Activated CD4-positive, alpha-beta T cell treated with anti-CD3 and anti-CD28 coated beads, Interleukin-2, amount 10 ng/mL, durations not matched to agents 7 days and 5 days (primary cell): ENCODE data around the gene PRKAR2B. TPM values are rescaled to one million over a fixed set of nuclear protein-coding genes. Genes with fewer than 3 reads are reported as not detected.

ENCODE experiments used
- CTCF ChIA-PET: fragments of 350-600 bp; sonication (Branson Sonifier 250); formaldehyde crosslinking; loops from one replicate; lab custom pipeline; 2021; ENCODE audit warnings: antibody characterized with exemption; lab: Charles Lee
- POLR2A ChIA-PET: fragments of 350-600 bp; sonication (Branson Sonifier 250); formaldehyde crosslinking; loops from one replicate; lab custom pipeline; 2021; ENCODE audit warnings: antibody characterized with exemption; lab: Charles Lee
- DNase-seq: peaks from one replicate; pipeline ENCODE4 v3.0.0-alpha.2; 2020
- H3K27ac Mint-ChIP-seq: one replicate; pipeline ENCODE4 v1.8.0; 2021; ENCODE audit warnings: mild to moderate bottlenecking, moderate library complexity, mixed read lengths
- H3K27me3 Mint-ChIP-seq: one replicate; pipeline ENCODE4 v1.8.0; 2021; ENCODE audit warnings: mixed read lengths
- H3K36me3 Mint-ChIP-seq: one replicate; pipeline ENCODE4 v1.8.0; 2021; ENCODE audit warnings: low read depth, mixed read lengths
- H3K4me1 Mint-ChIP-seq: one replicate; pipeline ENCODE4 v1.8.0; 2021; ENCODE audit warnings: mixed read lengths
- H3K4me3 Mint-ChIP-seq: one replicate; pipeline ENCODE4 v1.8.0; 2021; ENCODE audit warnings: mild to moderate bottlenecking, moderate library complexity, mixed read lengths
- H3K9me3 Mint-ChIP-seq: one replicate; pipeline ENCODE4 v1.8.0; 2021; ENCODE audit warnings: mixed read lengths
- total RNA-seq, 2 experiments: library from RNA; stranded (reverse); gene quantifications; one replicate each; pipeline ENCODE4 v1.2.3, GENCODE V29; 2021

The PRKAR2B gene
- total RNA-seq, 2 experiments from 2014 or later, result 1.2 to 1.4 TPM

DNA sequence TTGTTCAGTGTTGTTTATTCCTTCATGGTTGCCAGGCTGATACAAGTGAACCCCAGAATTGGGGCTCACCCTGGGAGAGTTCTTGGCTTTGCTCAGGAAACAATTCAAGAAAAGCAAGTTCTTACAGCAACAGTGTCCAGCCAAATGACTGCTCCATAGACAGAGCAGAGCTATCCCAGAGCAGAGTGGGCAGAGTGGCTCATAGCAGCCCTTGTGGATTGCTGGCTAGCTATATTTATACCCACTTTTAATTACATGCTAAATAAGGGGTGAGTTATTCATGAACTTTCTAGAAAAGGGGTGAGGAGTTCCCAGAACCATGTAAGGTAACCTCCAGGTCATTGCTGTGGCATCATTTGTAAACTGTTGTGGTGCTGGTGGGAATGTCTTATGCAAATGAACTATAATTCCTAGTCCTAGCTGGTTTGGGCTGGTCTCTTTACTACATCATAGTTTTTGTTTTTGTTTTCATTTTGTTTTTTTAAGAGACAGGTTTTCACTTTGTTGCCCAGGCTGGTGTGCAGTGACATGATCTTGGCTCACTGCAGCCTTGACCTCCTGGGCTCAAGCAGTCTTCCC is 64.4 kb downstream of the PRKAR2B start:
- no peak overlapping the region for H3K27ac Mint-ChIP-seq
- H3K9me3 Mint-ChIP-seq, result no peaks in the 10 kb centered on the region
- no peaks in the 10 kb centered on the region for H3K36me3 Mint-ChIP-seq
- ChIA-PET CTCF (interaction anchor here (0.6 kb wide), 1 partner anchor 136 kb away, joined by 4 read pairs; no protein-coding TSS in a partner anchor), POLR2A (no interaction called here)
- H3K4me1 Mint-ChIP-seq, result no peaks in the 10 kb centered on the region
- H3K4me3 Mint-ChIP-seq, result no peak overlapping the region
- DNase-seq, result no peak
- H3K27me3 Mint-ChIP-seq, result peaks cover 4% of the 10 kb centered on the region

DNA sequence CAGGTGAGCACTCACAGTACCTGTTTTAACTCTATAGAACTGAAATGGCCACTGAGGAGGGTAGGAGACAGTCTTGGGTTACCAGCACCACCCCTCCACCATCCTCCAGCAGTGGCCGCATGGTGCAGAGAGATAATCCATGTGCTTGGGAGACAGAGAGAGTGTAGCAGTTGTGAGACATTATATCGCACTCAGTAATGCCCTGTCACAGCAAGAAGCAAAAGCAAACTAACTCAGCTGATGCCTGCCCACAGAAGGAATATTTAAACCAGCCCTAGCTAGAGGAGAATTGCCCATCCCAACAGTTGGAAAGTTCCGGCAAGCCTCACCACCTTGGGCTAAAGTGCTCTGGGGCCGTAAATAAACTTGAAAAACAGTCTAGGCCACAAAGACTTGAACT is 65.5 kb downstream of the PRKAR2B start:
- CTCF ChIA-PET, result no interaction called here
- Mint-ChIP-seq H3K36me3 (no peaks in the 10 kb centered on the region), H3K27me3 (peaks cover 5% of the 10 kb centered on the region), H3K9me3 (no peaks in the 10 kb centered on the region), H3K4me3 (no peak overlapping the region), H3K4me1 (no peaks in the 10 kb centered on the region), H3K27ac (no peak overlapping the region)
- DNase-seq, result no peak
- POLR2A ChIA-PET, result no interaction called here

DNA sequence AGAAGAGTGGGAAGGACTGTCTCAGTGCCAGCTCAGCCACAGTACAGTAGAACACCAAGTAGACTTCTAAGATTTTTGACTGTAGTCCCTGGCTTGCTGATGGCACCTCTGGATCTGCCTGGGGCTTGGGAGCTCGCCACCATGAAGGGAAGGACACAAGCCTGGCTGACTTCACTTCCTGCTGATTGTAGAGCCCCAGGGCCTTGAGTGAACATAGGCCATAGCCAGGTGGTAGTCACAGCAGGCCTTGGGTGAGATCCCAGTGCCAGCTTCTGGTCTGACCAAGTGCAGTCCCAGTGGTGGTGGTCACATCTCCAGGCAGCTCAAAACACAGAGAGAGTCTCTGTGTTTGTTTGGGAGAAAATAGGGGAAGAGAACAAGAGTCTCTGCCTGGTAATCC is 66.7 kb downstream of the PRKAR2B start:
- no peaks in the 10 kb centered on the region for H3K9me3 Mint-ChIP-seq
- no peak for DNase-seq
- H3K4me3 Mint-ChIP-seq, result no peak overlapping the region
- H3K27me3 Mint-ChIP-seq, result peaks cover 9% of the 10 kb centered on the region
- no peaks in the 10 kb centered on the region for H3K4me1 Mint-ChIP-seq
- ChIA-PET POLR2A (no interaction called here), CTCF (interaction anchor here (0.9 kb wide), 1 partner anchor 21 kb away, joined by 3 read pairs; no protein-coding TSS in a partner anchor)
- H3K36me3 Mint-ChIP-seq, result no peaks in the 10 kb centered on the region
- no peak overlapping the region for H3K27ac Mint-ChIP-seq

DNA sequence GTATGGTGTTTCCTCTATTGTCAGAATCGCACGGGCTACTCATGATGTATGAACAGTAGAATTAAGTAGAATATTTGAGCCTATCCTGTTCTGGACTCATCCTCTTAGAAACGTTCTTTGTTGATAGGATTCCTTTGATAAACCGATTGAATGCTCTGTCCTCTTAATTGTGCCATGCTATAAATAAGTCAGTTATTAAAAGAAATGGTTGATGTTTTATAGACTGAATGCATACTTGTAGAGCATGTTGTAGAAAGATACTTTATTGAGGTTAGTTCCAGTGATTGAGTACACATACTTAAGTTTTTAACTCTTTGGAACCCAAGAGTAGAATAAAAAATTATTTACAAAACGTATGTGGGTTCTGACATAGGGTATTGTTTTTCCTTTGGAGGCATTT is 69.4 kb downstream of the PRKAR2B start:
- Mint-ChIP-seq H3K36me3 (no peaks in the 10 kb centered on the region), H3K9me3 (no peaks in the 10 kb centered on the region), H3K4me1 (no peaks in the 10 kb centered on the region), H3K27me3 (peaks cover 9% of the 10 kb centered on the region), H3K27ac (no peak overlapping the region), H3K4me3 (no peak overlapping the region)
- POLR2A ChIA-PET, result no interaction called here
- DNase-seq, result no peak
- CTCF ChIA-PET, result no interaction called here

DNA sequence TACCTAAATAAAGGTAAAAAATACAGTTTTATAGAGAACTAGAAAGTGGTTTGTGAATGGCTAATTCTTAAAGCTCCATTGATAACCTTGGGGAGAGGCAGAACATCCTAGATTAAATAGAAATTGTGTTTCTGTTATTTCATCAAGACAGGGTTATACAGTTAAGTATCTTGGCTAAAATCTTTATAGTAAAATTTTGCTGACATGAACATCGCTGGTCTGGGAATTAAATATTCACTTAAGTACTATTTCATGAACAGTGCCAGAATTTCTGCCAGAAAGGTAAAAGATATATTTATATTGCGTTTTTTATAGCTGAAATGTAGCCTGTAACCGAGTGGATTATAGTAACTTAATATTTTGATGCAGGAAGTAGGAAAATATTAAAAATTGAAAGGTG is 70.6 kb downstream of the PRKAR2B start:
- DNase-seq, result no peak

DNA sequence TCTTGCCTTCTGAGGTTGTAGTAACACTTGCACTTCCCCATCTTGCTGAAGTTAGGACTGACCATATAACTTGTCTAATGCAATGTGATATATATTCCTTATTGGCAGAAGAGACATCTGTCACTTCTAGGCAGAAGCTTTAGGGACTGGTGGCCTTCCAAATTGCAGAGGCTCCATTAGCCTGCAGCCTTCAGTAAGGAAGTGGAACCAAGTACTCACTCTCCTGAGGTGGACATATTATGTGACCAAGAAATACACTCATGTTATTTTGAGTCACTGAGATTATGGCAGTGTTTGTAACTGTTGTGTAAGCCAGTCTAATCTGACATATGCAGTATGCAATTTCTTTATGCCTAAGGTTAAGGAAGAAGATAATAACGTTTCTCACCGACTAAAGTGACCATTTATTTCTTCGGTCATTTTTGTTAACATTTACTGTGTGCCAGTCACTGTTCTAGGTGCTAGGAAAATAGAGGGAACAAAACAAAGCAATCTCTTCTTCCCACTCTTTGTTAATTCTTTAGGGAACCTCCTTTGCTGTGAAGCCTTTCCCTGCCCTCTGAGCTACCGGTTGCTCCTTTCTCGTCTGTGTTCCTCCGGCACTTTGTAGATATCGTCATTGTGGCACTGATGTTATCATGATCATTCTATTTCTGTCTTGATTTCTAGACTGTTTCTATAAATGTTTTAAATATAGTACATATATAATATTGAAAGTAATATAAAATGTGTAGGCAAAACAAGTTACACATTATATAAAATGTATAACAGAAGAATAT is 71.4 kb downstream of the PRKAR2B start:
- Mint-ChIP-seq H3K4me1 (no peaks in the 10 kb centered on the region), H3K36me3 (no peaks in the 10 kb centered on the region), H3K9me3 (no peaks in the 10 kb centered on the region), H3K4me3 (no peak overlapping the region), H3K27ac (no peak overlapping the region), H3K27me3 (peaks cover 9% of the 10 kb centered on the region)
- ChIA-PET POLR2A (no interaction called here), CTCF (no interaction called here)
- no peak for DNase-seq

More for the DNA sequence above, 70.6 kb downstream of the PRKAR2B start:
- H3K9me3 Mint-ChIP-seq, result no peaks in the 10 kb centered on the region
- ChIA-PET POLR2A (no interaction called here), CTCF (no interaction called here)
- H3K27ac Mint-ChIP-seq, result no peak overlapping the region
- no peaks in the 10 kb centered on the region for H3K4me1 Mint-ChIP-seq
- H3K27me3 Mint-ChIP-seq, result peaks cover 9% of the 10 kb centered on the region
- no peaks in the 10 kb centered on the region for H3K36me3 Mint-ChIP-seq
- no peak overlapping the region for H3K4me3 Mint-ChIP-seq

DNA sequence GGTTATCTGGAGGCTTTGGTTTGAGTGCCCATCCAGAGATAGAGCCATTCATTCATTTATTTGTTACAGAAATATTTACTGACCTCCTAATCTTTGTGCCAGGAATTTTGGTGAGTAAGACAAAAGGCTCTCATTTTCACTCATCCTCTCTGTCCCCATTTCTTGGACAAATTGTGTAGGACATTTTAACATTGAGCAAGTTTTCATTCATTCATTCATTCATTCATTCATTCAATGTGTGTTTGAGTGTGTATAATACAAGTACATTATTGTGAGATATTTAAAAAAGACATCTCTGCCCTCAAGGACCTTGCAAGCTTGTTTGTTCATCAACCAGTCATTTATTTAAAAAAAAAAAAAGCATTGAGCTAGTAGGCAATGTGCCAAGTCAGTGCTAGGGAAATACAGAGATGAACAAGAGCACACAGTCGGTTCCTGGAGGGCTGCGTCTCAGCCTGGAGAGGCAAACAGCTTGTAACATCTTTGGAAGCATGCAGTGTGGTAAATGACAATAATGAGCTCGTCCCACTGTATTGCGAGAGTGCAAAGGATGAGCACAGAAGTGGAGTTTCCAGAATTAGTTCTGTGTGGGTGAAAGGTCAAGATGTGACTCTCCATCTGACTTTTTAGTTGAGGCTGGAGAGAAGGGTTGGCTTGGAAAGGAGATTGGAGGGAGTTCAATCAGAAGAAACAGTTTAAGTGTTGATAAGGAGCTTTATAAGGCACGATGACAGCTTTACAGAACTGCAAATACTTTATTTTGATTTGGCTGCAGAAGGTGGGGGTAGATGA is 73.8 kb downstream of the PRKAR2B start:
- Mint-ChIP-seq H3K9me3 (no peaks in the 10 kb centered on the region), H3K27me3 (peaks cover 9% of the 10 kb centered on the region), H3K36me3 (no peaks in the 10 kb centered on the region), H3K27ac (no peak overlapping the region), H3K4me1 (no peaks in the 10 kb centered on the region), H3K4me3 (no peak overlapping the region)
- CTCF ChIA-PET, result interaction anchor here (0.7 to 0.8 kb wide), 2 partner anchors 77 to 98 kb away, joined by 4 to 6 read pairs; no protein-coding TSS in a partner anchor
- DNase-seq, result no peak
- POLR2A ChIA-PET, result no interaction called here

DNA sequence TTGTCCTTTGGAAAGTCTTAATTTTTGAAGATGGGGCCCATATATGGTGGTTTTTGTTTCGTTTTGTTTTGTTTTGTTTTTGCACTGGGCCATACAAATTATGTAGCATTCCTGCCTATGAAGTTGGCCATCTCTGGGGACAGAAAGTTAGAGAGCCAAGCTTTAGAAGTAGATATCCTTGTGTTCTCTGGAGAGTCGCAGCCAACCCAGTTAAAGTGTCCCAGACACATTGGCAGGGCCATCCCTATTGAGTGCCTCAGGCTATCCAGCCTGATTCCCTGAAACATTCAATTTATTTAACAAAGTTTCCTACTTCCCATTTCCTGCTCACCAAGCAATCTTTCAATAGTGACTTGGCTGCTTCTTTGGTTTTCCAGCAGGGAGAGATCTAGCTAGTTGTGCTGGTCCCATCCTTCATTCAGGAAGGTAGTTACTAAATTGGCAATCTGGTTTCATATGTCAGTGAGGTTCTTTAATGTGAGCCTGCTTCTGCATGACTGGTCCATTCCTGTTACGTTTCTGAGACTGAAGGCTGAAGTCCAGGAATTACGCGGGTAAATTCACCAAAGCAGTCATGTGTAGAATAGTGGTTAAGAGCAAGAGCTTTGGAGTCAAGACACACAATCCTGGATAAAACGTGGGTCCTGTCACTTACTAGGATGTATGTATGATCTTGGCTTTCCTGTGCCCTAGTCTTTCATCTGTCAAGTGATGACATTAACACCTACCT is 75.0 kb downstream of the PRKAR2B start:
- no peak overlapping the region for H3K27ac Mint-ChIP-seq
- no peaks in the 10 kb centered on the region for H3K4me1 Mint-ChIP-seq
- no peaks in the 10 kb centered on the region for H3K9me3 Mint-ChIP-seq
- no peaks in the 10 kb centered on the region for H3K36me3 Mint-ChIP-seq
- H3K4me3 Mint-ChIP-seq, result no peak overlapping the region
- DNase-seq, result no peak
- CTCF ChIA-PET, result no interaction called here
- POLR2A ChIA-PET, result no interaction called here
- H3K27me3 Mint-ChIP-seq, result peaks cover 4% of the 10 kb centered on the region

DNA sequence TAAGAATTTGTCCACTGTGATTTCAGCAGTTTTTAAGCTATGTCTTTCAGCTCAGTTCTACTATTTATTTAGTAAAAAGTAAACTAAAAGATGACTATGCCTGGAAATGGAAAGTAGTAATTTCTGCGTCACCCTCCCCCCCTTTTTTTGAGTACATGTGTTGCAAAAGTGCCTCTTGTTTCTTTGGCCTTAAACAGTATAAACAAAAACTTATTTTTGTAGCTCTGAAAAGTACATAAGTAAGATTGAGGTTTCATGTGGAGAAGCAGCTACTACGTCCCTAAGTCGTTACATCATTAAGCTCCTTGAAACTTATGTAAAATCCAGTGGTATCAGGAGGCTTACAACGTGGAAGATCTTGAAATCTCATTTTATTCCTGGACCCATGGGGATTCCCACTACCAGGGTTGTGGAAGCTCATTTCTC is 78.0 kb downstream of the PRKAR2B start:
- H3K27ac Mint-ChIP-seq, result no peak overlapping the region
- no peaks in the 10 kb centered on the region for H3K36me3 Mint-ChIP-seq
- no peaks in the 10 kb centered on the region for H3K27me3 Mint-ChIP-seq
- ChIA-PET POLR2A (no interaction called here), CTCF (interaction anchor here (0.9 to 1.0 kb wide), 2 partner anchors 10 to 253 kb away, joined by 3 to 5 read pairs; no protein-coding TSS in a partner anchor)
- no peaks in the 10 kb centered on the region for H3K9me3 Mint-ChIP-seq
- no peak for DNase-seq
- H3K4me3 Mint-ChIP-seq, result no peak overlapping the region
- H3K4me1 Mint-ChIP-seq, result peaks cover 19% of the 10 kb centered on the region

DNA sequence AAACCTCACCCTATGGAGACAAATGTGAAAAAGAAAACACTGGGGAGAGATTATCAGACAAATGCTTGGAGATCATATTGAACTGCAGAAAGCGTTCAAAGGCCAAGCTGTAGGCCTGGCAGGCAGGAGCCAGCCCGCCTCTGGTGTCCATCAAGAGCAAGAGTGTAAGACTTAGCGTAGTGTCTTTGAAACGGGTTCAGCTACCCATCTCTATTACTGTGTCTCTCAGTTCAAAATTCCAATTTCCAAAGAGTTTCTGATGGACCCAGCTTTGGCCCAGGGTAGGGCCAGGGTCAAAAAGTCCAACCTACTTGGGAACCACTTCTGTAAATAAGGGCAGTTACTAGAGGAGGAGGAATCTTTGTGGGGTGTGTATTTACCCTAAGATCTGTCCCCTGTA is 78.9 kb downstream of the PRKAR2B start:
- POLR2A ChIA-PET, result no interaction called here
- H3K27me3 Mint-ChIP-seq, result no peaks in the 10 kb centered on the region
- no peaks in the 10 kb centered on the region for H3K9me3 Mint-ChIP-seq
- H3K27ac Mint-ChIP-seq, result no peak overlapping the region
- CTCF ChIA-PET, result no interaction called here
- no peak overlapping the region for H3K4me3 Mint-ChIP-seq
- no peak for DNase-seq
- H3K4me1 Mint-ChIP-seq, result peaks cover 27% of the 10 kb centered on the region
- H3K36me3 Mint-ChIP-seq, result no peaks in the 10 kb centered on the region

DNA sequence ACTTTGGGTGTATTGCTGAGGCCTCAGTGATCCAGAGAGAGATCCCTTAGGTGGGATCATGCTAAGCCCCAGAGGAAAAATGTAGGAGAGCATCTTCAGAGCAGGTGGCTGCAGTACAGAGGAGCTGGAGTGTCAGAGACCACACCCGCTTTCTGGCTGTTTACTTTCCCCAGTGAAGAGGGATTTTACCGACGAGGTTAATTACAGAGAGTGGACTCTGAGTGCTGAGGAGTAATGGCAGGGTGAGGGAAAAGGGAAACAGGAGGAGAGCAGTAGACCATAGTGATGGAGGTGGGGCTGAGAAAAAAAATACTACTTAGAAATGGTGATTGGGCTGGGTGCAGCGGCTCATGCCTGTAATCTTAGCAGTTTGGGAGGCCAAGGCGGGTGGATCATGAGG is 81.0 kb downstream of the PRKAR2B start:
- Mint-ChIP-seq H3K4me3 (peak overlapping the region; percentile 71), H3K36me3 (no peaks in the 10 kb centered on the region), H3K27me3 (no peaks in the 10 kb centered on the region), H3K27ac (peak overlapping the region; percentile 99), H3K9me3 (no peaks in the 10 kb centered on the region), H3K4me1 (peaks cover 27% of the 10 kb centered on the region)
- ChIA-PET POLR2A (no interaction called here), CTCF (interaction anchor here (0.7 kb wide), 1 partner anchor 13 kb away, joined by 3 read pairs; no protein-coding TSS in a partner anchor)
- DNase-seq, result no peak

DNA sequence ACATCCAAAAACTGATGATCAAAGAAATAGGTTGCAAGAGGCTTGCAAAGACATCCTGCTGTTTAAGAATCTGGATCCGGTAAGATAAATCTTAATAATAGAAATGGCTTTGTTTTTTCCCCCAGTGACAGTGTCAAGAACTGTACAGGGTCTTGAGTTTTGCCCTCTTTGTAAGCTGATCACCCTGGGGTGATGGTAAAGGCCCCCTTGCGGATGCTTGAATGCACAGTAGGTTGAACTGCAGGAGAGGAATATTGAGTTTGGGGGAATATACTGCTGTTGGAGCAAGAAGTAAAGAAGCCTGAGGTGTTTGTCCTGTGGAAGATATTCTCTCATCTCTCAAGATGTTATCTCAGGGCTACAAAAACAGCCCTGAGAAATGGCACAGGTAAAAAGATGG is 83.7 kb downstream of the PRKAR2B start:
- ChIA-PET POLR2A (no interaction called here), CTCF (no interaction called here)
- no peak overlapping the region for H3K27ac Mint-ChIP-seq
- no peak for DNase-seq
- peaks cover 27% of the 10 kb centered on the region for H3K4me1 Mint-ChIP-seq
- no peaks in the 10 kb centered on the region for H3K27me3 Mint-ChIP-seq
- H3K9me3 Mint-ChIP-seq, result no peaks in the 10 kb centered on the region
- H3K36me3 Mint-ChIP-seq, result no peaks in the 10 kb centered on the region
- no peak overlapping the region for H3K4me3 Mint-ChIP-seq
